Activated CD4-positive, alpha-beta T cell treated with anti-CD3 and anti-CD28 coated beads, Interleukin-2, Interleukin-6, amounts not matched to agents 100 ng/mL and 50 ng/mL, durations not matched to agents 16 hours and 8 hours (primary cell): Measurements from ENCODE around the gene ANKS1B.
A peak's percentile ranks its signal among the peaks of the same experiment; 100 is the strongest.

Experiments used
- DNase-seq: peaks from one replicate; pipeline ENCODE4 v3.0.0-alpha.2; 2020

The ANKS1B gene

DNA sequence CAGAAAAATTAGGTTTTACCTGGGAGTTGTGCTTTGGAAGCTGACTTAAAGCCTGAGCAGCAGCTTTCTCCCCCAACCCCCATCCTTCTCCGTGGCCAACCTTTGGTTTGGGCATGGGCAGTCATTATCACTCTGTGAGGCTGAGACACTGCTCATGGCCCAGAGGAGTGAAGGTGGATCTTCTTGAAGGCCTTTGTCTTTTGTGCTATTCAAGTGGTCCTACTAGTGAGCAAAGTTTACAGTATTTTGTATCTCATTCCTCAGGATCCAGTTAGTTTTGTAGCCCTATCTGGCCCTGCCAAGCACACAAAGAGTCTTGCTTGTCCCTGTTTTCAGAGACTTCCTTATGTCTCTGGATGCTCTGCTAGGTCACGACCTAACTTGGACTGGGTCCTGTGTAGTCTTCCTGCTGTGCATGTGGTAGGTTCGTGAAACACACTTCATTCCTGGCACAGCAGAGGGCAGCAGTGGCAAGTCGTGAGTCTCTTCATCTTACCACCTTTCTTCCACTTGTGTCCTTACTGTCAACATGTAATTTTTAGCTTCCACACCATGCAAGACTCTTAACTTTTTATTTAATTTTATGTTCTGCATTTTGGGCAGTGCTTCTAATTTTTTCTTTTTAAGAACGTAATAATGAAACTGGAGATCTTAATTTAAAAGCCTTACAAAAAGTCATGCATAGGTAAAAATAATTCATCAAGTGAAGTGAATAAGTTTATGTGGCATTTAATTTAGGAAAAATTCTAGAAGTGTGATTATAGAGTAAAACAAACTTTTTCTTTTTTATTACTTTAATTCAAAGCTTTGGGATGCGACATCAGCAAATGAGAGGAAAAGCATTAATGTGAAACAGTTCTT lies 1285.9 kb downstream of the ANKS1B start:
- DNase-seq = peak; percentile 50

DNA sequence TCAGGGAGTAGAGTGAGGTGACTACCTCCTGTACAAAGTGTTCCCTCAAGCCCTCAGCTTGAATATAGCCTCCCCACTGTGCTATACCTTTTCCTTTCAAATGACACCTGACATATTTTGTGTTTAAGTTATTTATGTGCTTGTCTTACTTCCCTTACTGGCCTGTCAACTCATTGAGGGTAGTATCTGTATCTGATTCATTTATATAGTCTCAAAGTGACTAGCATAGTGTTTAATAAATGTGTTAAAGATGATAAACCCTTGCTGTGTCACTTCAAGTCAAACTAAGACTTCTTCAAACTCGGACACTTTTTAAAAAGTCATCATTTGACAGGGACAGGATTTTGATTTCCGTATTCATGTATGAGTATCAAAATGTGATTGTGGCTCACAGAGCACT lies 1287.5 kb downstream of the ANKS1B start:
- peak; percentile 27 for DNase-seq

DNA sequence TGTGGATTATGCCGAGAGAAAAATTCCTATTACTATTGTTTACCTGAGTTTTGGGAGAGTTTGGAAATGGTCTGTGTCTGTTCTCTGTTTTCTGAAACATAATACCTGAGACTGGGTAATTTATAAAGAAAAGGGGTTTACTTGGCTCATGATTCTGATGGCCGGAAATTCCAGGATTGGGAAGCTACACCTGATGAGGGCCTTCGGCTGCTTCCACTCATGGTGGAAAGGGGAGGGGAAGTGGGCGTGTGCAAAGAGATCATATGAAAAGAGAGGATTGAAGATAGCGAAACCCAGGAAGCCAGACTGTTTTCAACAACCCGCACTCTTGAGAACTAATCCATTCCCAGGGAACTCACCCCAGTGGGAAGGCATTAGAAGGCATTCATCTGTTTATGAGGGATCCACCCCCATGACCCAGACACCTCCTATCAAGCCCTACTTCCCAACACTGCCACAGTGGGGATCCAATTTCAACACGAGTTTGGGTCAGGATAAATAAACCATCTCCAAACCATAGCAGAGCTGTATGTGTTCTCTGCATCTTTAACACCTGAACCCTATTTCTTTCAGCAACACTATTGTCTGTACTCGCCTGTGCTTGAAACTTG lies 1288.6 kb downstream of the ANKS1B start:
- DNase-seq = no peak

DNA sequence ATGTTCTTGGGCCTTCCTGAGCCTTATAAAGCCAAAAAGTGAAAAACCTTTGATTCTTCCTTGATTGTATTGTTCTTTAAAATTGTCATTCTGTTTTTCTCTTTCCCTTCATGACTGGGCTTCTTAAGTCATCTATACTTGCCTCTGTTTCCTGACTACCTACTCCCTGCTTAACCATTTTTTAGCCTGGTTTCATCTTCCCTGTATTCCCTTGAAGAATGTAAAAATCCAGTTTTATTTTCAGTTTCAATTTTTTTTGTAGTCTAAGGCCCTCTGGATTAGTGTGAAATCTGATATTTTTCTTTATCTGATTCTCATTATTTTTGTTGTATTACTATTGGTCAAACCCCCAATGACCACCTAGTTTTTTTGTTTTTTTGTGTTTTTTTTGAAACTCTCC lies 1293.4 kb downstream of the ANKS1B start:
- no peak for DNase-seq

DNA sequence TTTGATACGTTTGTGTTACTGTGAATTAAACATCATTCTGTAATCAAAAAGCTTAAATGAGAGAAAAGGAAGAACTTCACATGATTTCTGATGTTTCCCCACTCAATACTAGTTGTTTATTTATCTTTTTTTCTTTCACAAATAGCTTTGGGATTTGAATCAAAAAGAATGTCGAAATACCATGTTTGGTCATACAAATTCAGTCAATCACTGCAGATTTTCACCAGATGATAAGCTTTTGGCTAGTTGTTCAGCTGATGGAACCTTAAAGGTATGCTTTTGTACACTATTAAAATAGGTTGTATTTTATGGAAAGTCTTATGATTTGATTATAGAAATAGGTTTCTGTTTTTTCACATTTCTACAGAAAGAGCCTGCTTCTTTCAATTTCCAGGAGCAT lies 1298.1 kb downstream of the ANKS1B start:
- DNase-seq = no peak
